HEK293 (cell line): ENCODE measurements around the gene ACTR3.

ENCODE experiments used
- CTCF ChIA-PET: fragments of 350-600 bp; formaldehyde crosslinking; extraction: SDS; loops from one replicate; lab custom pipeline; 2021; ENCODE audit warnings: antibody characterized with exemption; lab: Yijun Ruan, JAX
- POLR2A ChIA-PET: fragments of 300-600 bp; formaldehyde crosslinking; extraction: SDS; loops from one replicate; lab custom pipeline; 2020; ENCODE audit warnings: antibody characterized with exemption, inconsistent platforms; lab: Yijun Ruan, JAX
- H3K27ac ChIP-seq: fragments of 200-500 bp; sonication (Bioruptor generic); 2 replicates; pipeline ENCODE4 v1.5.1; 2014; ENCODE audit warnings: low read depth, low read length, control low read depth, inconsistent platforms; ENCODE audit errors: extremely low read depth
- H3K36me3 ChIP-seq, 2 experiments: fragments of 200-500 bp in 1 of 2; sonication (Bioruptor generic) in 1 of 2; 1 replicate in 1 of 2; 2 replicates in 1 of 2; pipeline ENCODE4 v1.5.1; 2014 to 2017; ENCODE audit warnings: inconsistent platforms in 2 of 2, low read length in 2 of 2; ENCODE audit not compliant: control insufficient read depth in 2 of 2, insufficient read depth in 1 of 2
- H3K4me1 ChIP-seq: fragments of 200-500 bp; sonication (Bioruptor generic); 2 replicates; pipeline ENCODE4 v1.5.1; 2014; ENCODE audit warnings: mild to moderate bottlenecking, low read length, inconsistent platforms; ENCODE audit not compliant: control insufficient read depth, insufficient read depth
- H3K4me3 ChIP-seq: 2 replicates; pipeline ENCODE4 v1.5.1; 2011; ENCODE audit warnings: low read depth, mild to moderate bottlenecking, control low read depth, low read length, moderate library complexity
- H3K9me3 ChIP-seq: fragments of 200-500 bp; sonication (Bioruptor generic); 2 replicates; pipeline ENCODE4 v1.5.1; 2014; ENCODE audit warnings: low read depth, low read length, inconsistent platforms; ENCODE audit not compliant: control insufficient read depth, insufficient read depth
- CTCF ChIP-seq: fragments of 450-650 bp; formaldehyde crosslinking; IDR thresholded peaks from 2 replicates; pipeline ENCODE4 v1.5.1; 2016; ENCODE audit warnings: missing biosample characterization, missing genetic modification characterization
- FEZF1 ChIP-seq: fragments of 450-650 bp; formaldehyde crosslinking; IDR thresholded peaks from 2 replicates; pipeline ENCODE4 v1.5.1; 2016; ENCODE audit warnings: missing biosample characterization, missing genetic modification characterization
- OSR2 ChIP-seq: fragments of 450-650 bp; formaldehyde crosslinking; IDR thresholded peaks from 2 replicates; pipeline ENCODE4 v1.5.1; 2016; ENCODE audit warnings: missing biosample characterization, missing genetic modification characterization
- PRDM6 ChIP-seq: fragments of 450-650 bp; formaldehyde crosslinking; IDR thresholded peaks from 2 replicates; pipeline ENCODE4 v1.5.1; 2017; ENCODE audit warnings: missing biosample characterization, missing genetic modification characterization
- SCRT1 ChIP-seq: fragments of 450-650 bp; formaldehyde crosslinking; IDR thresholded peaks from 2 replicates; pipeline ENCODE4 v1.5.1; 2016; ENCODE audit warnings: missing biosample characterization, missing genetic modification characterization, borderline replicate concordance
- SCRT2 ChIP-seq: fragments of 450-650 bp; formaldehyde crosslinking; IDR thresholded peaks from 2 replicates; pipeline ENCODE4 v1.5.1; 2016; ENCODE audit warnings: missing biosample characterization, missing genetic modification characterization
- SETDB1 ChIP-seq: IDR thresholded peaks from one replicate; pipeline ENCODE4 v1.6.1; 2017; ENCODE audit warnings: mild to moderate bottlenecking, low read length, moderate library complexity, mixed read lengths; ENCODE audit not compliant: insufficient read length
- SP7 ChIP-seq: fragments of 450-650 bp; formaldehyde crosslinking; IDR thresholded peaks from 2 replicates; pipeline ENCODE4 v1.5.1; 2016; ENCODE audit warnings: missing biosample characterization, missing genetic modification characterization
- TCF7L2 ChIP-seq: IDR thresholded peaks from 2 replicates; pipeline ENCODE4 v1.6.1; 2011; ENCODE audit warnings: low read depth, mild to moderate bottlenecking, inconsistent platforms, low read length, moderate library complexity, borderline replicate concordance
- ZBTB48 ChIP-seq: fragments of 450-650 bp; formaldehyde crosslinking; IDR thresholded peaks from 2 replicates; pipeline ENCODE4 v1.5.1; 2016; ENCODE audit warnings: missing biosample characterization, missing genetic modification characterization
- ZBTB6 ChIP-seq: fragments of 450-650 bp; formaldehyde crosslinking; IDR thresholded peaks from 2 replicates; pipeline ENCODE4 v1.5.1; 2017; ENCODE audit warnings: missing biosample characterization, missing genetic modification characterization
- ZFP69B ChIP-seq: fragments of 450-650 bp; formaldehyde crosslinking; IDR thresholded peaks from 2 replicates; pipeline ENCODE4 v1.5.1; 2016; ENCODE audit warnings: missing biosample characterization, missing genetic modification characterization
- ZNF133 ChIP-seq: fragments of 450-650 bp; formaldehyde crosslinking; IDR thresholded peaks from 2 replicates; pipeline ENCODE4 v1.5.1; 2016; ENCODE audit warnings: missing biosample characterization, missing genetic modification characterization
- ZNF169 ChIP-seq: fragments of 450-650 bp; formaldehyde crosslinking; IDR thresholded peaks from 2 replicates; pipeline ENCODE4 v1.5.1; 2016; ENCODE audit warnings: missing biosample characterization, missing genetic modification characterization
- ZNF202 ChIP-seq: fragments of 450-650 bp; formaldehyde crosslinking; IDR thresholded peaks from 2 replicates; pipeline ENCODE4 v1.5.1; 2016; ENCODE audit warnings: missing biosample characterization, missing genetic modification characterization, borderline replicate concordance
- ZNF221 ChIP-seq: fragments of 450-650 bp; formaldehyde crosslinking; IDR thresholded peaks from 2 replicates; pipeline ENCODE4 v1.5.1; 2017; ENCODE audit warnings: missing biosample characterization, missing genetic modification characterization, borderline replicate concordance
- ZNF280C ChIP-seq: fragments of 450-650 bp; formaldehyde crosslinking; IDR thresholded peaks from 2 replicates; pipeline ENCODE4 v1.5.1; 2016; ENCODE audit warnings: missing biosample characterization, missing genetic modification characterization
- ZNF335 ChIP-seq: fragments of 450-650 bp; formaldehyde crosslinking; conservative IDR thresholded peaks from 2 replicates; pipeline ENCODE4 v1.5.1; 2016; ENCODE audit warnings: missing biosample characterization, missing genetic modification characterization
- ZNF341 ChIP-seq: fragments of 450-650 bp; formaldehyde crosslinking; IDR thresholded peaks from 2 replicates; pipeline ENCODE4; 2016; ENCODE audit warnings: low read depth, missing biosample characterization, missing genetic modification characterization
- ZNF350 ChIP-seq: fragments of 450-650 bp; formaldehyde crosslinking; IDR thresholded peaks from 2 replicates; pipeline ENCODE4 v1.5.0; 2017; ENCODE audit warnings: missing biosample characterization, mild to moderate bottlenecking, missing genetic modification characterization
- ZNF423 ChIP-seq: fragments of 450-650 bp; formaldehyde crosslinking; IDR thresholded peaks from 2 replicates; pipeline ENCODE4 v1.5.1; 2016; ENCODE audit warnings: missing biosample characterization, missing genetic modification characterization
- ZNF548 ChIP-seq: fragments of 450-650 bp; formaldehyde crosslinking; IDR thresholded peaks from 2 replicates; pipeline ENCODE4 v1.5.1; 2016; ENCODE audit warnings: missing biosample characterization, missing genetic modification characterization
- ZNF777 ChIP-seq: fragments of 450-650 bp; formaldehyde crosslinking; IDR thresholded peaks from 2 replicates; pipeline ENCODE4 v1.5.1; 2017; ENCODE audit warnings: missing biosample characterization, missing genetic modification characterization, borderline replicate concordance
- ZSCAN18 ChIP-seq: fragments of 450-650 bp; formaldehyde crosslinking; IDR thresholded peaks from 2 replicates; pipeline ENCODE4 v1.5.1; 2016; ENCODE audit warnings: missing biosample characterization, missing genetic modification characterization
- ZSCAN4 ChIP-seq: fragments of 450-650 bp; formaldehyde crosslinking; IDR thresholded peaks from 2 replicates; pipeline ENCODE4 v1.5.1; 2017; ENCODE audit warnings: missing biosample characterization, missing genetic modification characterization

Gene ACTR3

GRCh38 chr2:113896791-113897190, 6.9 kb downstream of the ACTR3 start:
- POLR2A ChIA-PET, result interaction anchor here (1.2 to 1.3 kb wide), 2 partner anchors 20 to 141 kb away, joined by 3 to 7 read pairs; partner anchors contain the start of gene SLC35F5

More at GRCh38 chr2:113896791-113897190, 6.9 kb downstream of the ACTR3 start:
- H3K4me1 ChIP-seq, result peaks cover 41% of the 10 kb centered on the region
- H3K4me3 ChIP-seq, result no peak overlapping the region
- TF ChIP-seq ZNF169 (tag by site-specific recombination) (no peak), ZNF777 (tag by site-specific recombination) (no peak), ZSCAN4 (tag by site-specific recombination) (no peak), ZNF335 (no peak), ZBTB48 (tag by site-specific recombination) (no peak), ZNF350 (tag by site-specific recombination) (no peak), CTCF (tag by site-specific recombination) (no peak), SCRT1 (tag by site-specific recombination) (peak; percentile 33; the same call in 1 of the 2 replicates), ZNF221 (tag by site-specific recombination) (no peak), ZNF341 (tag by site-specific recombination) (no peak), ZNF548 (no peak), SCRT2 (tag by site-specific recombination) (peak; percentile 64), SETDB1 (no peak), OSR2 (tag by site-specific recombination) (peak; percentile 41; the same call in 1 of the 2 replicates), TCF7L2 (no peak), ZNF133 (tag by site-specific recombination) (no peak), ZBTB6 (tag by site-specific recombination) (no peak), ZNF202 (no peak), PRDM6 (tag by site-specific recombination) (peak; percentile 59), FEZF1 (peak; percentile 40; the same call in 1 of the 2 replicates), SP7 (no peak), ZNF423 (tag by site-specific recombination) (no peak), ZFP69B (no peak), ZSCAN18 (tag by site-specific recombination) (no peak), ZNF280C (no peak)
- CTCF ChIA-PET, result interaction anchor here (0.6 to 0.8 kb wide), 2 partner anchors 10 to 82 kb away, joined by 3 read pairs; no protein-coding TSS in a partner anchor
- no peaks in the 10 kb centered on the region for H3K9me3 ChIP-seq
- H3K27ac ChIP-seq, result no peak overlapping the region
- H3K36me3 ChIP-seq, result no peaks in the 10 kb centered on the region; a peak in 1 of 3 replicates
